GM21619 (cell line): Measurements from ENCODE around the gene OR6C65.
"Not testable (repeated sequence)": the region's sequence is repeated elsewhere in the genome, so short reads cannot be mapped to it uniquely, and the experiment has no call there.

Source experiments
- ATAC-seq: cut with Tn5 transposase; IDR thresholded peaks from one replicate; pipeline ENCODE4 v1.9.1; 2021; ENCODE audit not compliant: unreplicated experiment

The OR6C65 gene

DNA sequence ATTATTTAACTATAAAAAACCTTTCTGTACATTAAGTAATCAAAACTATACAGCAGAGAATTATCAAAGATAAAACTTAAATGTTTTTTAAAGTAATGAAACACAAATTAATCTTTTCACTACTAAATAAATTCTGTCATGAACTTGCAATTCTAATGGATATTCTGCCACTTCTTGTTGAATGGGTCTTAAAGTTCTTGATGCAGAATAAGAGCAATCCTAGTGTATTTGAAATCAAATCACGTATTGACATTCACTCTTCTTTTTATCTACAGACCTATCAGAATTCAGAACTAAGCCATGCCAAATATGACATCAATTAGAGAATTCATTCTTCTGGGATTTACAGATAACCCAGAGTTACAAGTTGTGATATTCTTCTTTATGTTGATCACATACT lies at the start of gene OR6C65:
Gene OR6C65 (plus strand): TSS at position 301 of the 400 bp plus-strand sequence. CDS start 0 bp downstream, at position 301.
- no peak for ATAC-seq

DNA sequence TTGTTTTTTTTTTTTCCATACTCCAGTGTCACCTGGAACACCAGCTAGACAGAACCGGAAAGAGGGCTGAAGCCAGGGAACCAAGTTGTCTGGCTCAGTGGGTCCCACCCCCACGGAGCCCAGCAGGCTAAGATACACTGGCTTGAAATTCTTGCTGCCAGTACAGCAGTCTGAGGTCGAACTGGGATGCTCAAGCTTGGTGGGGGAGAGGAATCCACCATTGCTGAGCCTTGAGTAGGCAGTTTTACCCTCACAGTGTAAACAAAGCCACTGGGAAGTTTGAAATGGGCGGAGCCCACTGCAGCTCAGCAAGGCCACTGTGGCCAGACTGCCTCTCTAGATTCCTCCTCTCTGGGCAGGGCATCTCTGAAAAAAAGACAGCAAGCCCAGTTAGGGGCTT lies 45.0 kb upstream of the OR6C65 start:
- not testable (repeated sequence) for ATAC-seq

DNA sequence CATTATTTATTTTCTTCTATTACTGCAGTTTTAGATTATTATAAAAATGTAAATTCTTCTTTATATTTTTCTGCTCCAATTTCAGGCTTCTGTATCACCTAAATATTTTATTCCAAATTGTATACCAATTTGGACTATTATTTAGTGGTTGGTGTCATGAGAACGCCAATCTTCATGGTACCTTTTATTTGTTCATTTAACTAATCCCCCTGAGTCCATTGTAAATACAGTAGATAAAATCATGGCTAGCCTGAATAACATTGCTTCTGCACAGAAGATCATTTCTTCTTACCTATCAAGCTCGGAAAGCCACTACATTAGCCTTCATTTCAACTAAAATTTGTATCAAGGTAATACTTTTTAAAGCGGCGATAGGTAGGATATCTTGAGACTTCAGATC lies 37.7 kb upstream of the OR6C65 start, which contains the start of gene OR6C75:
Gene OR6C75 (plus strand): TSS at position 301 of the 400 bp plus-strand sequence. CDS start 2,136 bp downstream, outside the sequence.
- ATAC-seq, result no peak

DNA sequence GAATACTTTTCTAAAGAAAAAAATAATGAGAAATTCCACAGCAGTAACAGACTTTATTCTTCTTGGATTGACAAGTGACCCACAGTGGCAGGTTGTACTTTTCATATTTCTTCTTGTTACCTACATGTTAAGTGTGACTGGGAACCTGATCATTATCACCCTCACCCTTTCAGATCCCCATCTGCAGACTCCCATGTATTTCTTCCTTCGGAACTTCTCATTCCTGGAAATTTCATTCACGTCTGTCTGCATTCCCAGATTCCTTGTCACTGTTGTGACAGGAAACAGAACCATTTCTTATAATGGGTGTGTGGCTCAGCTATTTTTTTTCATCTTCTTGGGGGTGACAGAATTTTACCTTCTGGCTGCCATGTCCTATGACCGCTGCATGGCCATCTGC lies 35.2 kb upstream of the OR6C65 start:
- no peak for ATAC-seq

DNA sequence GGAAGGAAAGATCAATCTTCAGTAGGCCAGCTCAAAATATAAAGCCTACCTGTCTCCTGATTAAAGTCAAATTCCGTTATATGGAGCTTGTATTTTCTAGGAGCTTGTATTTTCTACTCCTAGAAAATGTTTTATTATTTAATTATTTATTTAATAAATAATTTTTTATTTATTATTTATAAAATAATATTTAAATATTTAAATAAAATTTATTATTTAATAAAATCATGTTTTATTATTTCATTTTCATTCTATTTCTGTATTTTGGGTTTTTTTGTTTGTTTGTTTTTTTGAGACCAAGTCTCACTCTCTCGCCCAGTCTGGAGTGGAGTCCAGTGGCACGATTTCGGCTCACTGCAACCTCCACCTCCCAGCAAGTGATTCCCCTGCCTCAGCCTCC lies 27.8 kb upstream of the OR6C65 start:
- no peak for ATAC-seq

DNA sequence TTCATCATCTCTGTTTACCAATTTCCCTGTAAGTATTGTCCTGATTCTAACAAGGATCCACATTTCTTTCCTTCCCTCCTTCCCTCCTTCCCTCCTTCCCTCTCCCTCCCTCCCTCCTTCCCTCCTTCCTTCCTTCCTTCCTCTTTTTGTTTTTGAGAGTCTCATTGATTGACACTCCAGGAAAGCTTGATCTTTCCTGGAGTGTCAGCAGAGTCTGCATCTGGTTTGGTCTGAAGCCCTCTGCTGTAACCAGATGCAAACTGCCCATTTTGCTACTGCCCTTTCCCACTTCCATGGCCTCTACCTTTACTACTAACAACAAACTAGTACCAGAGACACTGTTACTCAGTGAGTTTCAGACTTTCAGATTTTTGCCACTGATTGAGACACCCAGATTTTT lies 14.4 kb upstream of the OR6C65 start:
- no peak for ATAC-seq

DNA sequence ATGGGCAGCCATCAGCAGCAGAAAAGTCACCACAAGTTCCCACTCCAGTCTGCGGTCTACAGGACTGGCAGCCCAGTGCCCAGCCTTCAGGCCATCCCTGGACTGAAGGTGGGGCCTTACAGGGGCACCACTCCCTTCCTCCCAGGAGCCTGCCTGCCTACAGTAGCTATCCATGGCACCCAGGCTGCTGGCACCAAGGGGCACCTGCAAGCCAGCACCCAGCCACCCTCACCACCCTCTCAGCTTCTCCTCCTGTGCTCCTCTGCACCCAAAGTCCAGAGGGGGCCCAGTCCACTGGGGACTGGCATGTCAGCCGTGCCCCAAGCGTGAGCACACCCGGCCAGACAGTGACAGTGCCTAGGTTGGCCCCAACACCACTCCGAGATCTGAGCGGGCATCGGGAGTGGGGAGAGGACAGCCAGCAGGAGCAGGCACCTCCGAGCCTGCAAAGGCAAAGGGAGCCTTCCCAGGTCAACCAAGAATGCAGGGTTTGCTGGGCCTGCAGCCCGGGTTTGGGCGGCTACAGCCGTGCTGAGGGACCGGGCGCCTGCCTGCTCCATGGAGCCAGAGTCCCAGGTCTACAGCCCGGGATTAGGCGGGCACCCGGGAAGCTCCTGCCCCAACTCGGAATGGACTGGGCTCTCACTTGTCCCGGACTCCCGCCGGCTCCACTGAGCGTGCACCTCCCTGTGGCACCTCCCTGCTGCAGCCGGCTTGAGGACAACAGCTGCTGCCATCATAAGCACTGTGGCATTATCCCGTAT lies 8.1 kb upstream of the OR6C65 start:
- ATAC-seq, result no peak

DNA sequence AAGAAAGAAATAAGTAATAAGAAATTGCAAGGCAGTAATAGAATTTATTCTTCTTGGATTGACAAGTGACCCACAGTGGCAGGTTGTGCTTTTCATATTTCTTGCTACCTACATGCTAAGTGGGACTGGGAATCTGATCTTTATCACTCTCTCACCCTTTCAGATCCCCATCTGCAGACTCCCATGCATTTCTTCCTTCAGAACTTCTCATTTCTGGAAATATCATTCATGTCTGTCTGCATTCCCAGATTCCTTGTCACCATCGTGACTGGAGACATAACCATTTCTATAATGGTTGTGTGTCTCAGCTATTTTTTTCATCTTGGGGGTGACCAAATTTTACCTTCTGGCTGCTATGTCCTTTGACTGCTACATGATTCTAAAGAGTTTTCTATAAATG lies 4.0 kb upstream of the OR6C65 start:
- ATAC-seq, result no peak

DNA sequence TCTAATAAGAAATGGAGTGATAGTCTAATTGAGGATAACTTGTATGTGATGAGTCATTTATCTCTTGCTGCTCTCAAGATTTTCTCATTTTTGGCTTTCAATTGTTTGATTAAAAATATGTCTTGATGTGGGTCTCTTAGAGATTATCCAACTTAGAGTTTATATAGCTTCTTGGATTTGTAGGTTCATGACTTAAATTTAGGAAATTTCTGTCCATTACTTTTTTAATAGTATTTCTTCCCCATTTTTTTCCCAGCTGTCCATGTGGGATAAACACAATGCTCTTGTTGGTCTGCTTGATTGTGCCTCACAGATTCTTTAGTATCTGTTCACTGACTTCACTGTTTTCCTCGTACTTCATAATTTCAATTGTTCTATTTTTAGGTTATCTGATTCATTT lies 7.5 kb downstream of the OR6C65 start:
- ATAC-seq, result no peak

DNA sequence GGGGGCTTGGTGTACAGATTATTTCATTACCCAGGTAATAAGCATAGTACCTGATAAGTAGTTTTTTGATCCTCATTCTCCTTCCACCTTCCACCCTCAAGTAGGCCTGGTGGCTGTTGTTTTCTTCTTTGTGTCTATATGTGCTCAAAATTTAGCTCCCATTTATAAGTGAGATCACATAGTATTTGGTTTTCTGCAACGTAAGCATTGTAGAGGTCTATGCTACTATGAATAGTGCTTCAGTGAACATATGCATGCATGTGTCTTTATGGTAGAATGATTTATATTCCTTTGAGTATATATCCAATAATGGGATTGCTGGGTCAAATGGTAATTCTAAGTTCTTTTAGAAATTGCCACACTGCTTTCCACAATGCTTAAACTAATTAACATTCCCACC lies 8.8 kb downstream of the OR6C65 start:
- not testable (repeated sequence) for ATAC-seq

DNA sequence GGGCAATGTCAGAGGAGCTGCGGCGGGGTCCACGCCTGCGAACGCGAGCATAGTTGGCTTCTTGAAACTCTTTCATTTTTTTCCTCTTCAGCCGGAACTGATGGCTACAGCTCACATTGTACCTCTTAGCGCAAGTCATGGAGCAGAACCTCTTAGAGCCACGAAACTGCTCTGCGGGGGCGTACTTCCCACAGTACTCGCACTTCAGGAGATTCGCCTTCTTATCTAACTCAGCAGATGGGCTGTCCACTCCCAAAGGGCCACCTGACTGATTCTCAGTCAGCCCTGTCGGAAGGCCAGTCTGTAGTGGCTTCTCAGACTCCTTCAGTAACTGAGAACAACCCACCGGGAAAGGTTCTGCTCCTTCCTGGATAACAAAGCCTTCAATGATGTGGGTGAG lies 11.8 kb downstream of the OR6C65 start:
- not testable (repeated sequence) for ATAC-seq

DNA sequence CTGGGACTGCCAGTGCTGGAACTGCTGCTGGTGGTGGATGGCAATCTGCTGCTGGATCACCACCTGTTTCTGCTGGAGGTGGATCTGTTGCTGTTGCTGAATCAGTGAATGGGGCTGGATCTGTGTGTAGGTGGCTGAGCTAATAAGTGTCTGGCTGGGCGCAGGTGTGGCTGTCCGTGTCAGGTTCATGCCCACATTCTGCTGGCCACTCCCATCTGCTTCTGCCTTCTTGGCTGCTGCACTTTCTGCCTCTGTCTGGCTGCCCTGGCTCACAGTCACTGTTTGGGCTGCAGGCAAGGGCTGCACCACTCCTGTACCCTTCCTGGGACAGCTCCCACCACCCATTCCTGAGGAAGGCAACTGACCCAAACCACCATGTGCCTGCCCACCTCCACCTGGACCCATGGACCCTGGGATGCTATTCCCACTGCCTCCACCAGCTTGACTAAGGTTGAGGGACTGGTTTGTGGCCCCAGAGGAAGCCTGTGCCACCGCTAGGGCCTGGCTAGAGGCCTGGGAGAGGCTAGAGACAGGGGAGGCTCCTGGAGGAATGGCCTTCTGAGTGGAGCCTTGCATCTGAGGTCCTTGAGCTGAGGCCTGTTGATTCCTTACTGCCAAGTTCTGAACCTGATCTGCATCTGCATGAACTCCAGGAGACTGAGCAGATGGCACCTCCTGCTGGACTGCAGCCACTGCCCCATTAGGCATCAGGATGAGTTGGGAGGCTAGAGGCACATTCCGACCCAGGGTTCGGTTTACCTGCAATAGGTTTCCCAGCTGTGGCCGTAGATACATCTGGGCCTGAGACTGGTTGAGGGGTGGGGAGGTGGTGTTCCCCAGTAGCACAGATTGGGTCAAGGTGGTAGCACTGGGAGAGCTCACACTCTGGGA lies 13.4 kb downstream of the OR6C65 start:
- ATAC-seq, result not testable (repeated sequence)

DNA sequence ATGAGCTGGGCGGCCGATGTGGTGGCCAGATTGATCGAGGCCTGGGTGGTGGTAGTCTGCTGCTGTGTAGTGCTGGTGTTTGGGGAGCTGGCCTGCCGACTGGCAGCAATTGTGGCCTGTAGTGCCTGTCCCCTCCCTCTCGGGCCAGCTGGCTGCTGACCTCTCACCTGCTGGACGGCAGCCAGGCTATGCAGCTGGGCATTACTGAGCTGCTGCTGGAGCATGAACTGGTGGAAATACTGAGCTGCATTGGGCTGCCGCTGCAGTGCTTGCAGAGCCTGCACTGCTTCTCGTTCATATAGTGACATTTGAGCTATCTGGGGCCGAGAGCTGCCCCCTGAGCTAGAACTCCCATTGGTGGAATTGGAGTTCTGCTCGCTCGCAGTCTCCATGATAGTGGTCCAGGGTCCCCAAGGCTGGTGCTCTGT lies 14.1 kb downstream of the OR6C65 start:
- not testable (repeated sequence) for ATAC-seq

DNA sequence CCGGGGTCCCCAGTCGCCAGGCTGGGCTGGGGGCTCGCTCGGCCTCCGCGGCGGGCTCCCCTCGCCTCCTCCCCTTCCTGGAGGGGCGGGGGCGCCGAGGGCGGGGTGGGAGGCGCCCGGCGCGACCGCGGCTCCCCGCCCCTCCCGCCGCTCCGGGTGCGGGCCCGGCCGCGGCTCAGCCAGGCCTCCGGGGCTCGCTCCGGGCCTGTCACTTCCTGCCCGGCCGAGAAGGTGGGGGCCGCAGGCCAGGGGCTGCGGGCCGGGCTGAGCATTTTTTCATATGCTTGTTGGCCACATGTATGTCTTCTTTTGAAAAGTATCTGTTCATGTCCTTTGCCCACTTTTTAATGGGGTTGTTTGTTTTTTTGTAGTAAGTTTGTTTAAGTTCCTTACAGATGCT lies 14.6 kb downstream of the OR6C65 start:
- ATAC-seq, result peak; percentile 51

DNA sequence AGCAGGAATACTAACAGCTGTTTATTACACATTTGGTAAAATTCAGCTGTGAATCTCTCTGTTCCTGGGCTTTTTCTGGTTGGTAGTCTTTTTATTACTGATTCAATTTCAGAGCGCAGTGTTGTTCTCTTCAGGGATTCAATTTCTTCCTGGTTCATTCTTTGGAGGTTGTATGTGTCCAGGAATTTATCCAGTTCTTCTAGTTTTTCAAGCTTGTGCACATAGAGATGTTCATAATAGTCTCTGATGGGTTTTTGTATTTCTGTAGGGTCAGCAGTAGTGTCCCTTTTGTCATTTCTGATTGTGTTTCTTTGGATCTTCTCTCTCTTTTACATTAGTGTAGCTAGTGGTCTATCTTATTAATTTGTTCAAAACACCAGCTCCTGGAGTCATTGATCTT lies 16.6 kb downstream of the OR6C65 start:
- ATAC-seq, result no peak

DNA sequence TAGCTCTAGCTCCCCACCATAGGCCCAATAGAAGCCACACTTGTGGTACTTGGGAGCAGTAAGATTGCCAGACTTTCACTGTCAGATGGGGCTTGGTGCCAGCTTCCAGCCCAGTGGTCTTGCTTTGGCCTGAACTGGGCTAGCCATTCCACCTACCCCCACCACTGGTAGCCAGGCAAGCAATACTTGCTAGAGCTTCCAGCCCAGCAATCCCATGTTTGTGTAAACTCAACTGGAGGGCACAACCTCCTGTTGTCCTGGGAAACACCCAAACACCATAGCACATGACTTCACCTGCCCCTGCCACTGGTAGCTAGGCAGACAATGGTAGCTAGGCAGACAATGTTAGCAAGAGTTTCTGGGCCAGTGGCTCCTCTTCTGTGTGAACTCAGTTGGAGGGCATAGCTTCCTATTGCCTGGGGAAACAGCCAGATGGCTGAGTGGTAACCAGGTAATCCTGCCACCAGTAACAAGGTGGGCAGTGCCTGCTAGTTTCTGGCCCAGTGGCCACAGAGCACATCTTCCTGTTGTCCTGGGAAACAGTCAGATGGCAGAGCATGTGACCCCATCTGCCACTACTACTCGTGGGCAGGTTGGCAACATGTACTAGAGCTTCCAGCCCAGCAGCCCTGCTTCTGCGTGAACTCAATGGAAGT lies 20.1 kb downstream of the OR6C65 start:
- no peak for ATAC-seq

DNA sequence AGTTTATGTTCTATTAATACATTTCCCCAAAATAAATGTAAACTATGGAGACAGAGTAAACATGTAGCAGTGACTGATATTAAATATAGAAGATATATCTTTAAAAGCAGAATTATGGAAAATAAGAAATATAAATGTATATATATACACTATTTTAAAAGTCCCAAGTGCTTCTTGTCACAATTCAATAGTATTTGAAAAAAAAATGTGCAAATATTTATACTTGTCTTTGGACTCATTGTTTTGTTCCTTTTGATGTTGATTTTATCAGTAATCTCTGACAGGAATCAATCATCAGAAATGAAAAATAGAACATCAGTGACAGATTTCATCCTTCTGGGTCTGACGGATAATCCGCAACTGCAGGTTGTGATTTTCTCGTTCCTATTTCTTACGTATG lies 25.6 kb downstream of the OR6C65 start, which contains the start of gene OR6C76:
Gene OR6C76 (plus strand): TSS at position 301 of the 400 bp plus-strand sequence. CDS start 0 bp downstream, at position 301.
- no peak for ATAC-seq

DNA sequence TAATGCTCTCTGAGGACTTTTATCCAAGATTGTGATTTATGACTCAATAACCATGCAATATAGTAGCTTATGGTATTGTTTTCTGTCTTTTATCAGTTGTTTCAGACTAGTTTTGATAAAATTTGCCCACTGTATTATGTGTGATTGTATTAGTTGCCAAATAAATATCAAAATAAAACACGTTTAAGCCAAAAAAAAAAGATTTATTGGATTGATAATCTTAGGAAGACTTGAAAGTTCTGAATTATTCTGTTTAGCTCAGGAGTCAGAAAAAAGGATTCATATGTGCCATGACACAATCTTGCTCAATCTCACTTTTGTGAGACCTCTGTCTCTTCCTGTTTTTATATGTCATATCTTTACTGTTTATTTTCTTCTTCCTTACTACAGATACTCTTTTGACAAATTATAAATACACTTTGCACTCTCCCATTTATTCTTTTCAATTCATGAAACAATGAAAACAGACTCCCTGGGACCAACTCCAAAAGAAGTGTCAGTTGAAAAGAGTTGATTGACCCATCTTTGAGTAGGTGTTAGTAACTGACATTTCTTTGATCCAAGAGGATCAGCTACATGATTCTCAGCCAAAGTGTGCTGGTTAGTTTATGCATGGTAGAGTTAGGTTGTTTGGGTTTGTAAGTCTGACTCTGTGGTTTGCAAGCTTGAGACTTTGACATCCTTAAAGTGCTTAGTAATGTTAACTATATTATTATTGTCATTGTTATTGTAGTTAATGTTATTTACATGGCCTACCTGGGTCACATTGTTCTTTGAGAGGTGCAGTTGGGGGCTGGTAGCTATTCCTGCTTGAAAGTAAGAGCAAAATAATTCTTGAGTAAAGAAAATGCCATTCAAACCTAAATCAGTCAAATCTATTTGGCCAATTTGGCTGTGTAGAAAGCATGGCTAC lies 28.3 kb downstream of the OR6C65 start:
- ATAC-seq, result no peak

DNA sequence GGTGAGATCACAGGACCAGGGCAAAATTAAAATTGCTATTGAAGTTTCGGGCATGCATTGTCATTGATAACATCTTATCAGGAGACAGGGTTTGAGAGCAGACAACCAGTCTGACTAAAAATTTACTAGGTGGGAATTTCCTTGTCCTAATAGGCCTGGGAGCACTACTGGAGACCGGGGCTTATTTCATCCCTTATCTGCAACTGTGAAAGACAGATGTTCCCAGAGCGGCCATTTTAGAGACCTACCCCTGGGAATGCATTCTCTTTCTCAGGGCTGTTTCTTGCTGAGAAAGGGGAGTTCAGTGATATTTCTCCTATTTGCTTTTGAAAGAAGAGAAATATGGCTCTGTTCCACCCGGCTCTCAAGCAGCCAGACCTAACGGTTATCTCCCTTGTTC lies 40.9 kb downstream of the OR6C65 start:
- not testable (repeated sequence) for ATAC-seq

DNA sequence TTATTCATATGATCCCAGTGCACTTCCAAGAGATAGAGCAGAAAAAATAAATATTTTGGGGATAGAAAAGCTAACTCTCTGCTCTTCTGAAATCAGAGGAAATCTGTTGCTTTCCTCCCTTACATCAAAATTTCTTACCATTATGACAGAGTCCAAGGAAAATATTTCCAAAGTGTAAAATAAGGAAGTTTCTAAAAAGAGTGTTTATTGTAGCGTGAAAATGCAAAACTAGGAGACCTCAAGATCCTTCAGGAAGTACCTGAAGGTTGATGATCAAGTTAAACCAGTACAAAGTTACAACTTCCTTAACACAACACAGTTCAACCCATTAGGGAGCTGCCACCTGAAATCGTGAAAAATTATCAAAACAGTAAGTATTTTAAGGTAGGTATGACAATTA lies 43.4 kb downstream of the OR6C65 start, which contains the start of gene OR6C2:
Gene OR6C2 (plus strand): TSS at position 301 of the 400 bp plus-strand sequence. CDS start 8,138 bp downstream, outside the sequence.
- ATAC-seq, result no peak
